GM21825 (cell line): ENCODE data around the gene CBR3.

Experiments
- ATAC-seq: cut with Tn5 transposase; IDR thresholded peaks from one replicate; pipeline ENCODE4 v1.9.1; 2021; ENCODE audit warnings: mild to moderate bottlenecking, moderate library complexity; ENCODE audit not compliant: unreplicated experiment

The CBR3 gene

DNA sequence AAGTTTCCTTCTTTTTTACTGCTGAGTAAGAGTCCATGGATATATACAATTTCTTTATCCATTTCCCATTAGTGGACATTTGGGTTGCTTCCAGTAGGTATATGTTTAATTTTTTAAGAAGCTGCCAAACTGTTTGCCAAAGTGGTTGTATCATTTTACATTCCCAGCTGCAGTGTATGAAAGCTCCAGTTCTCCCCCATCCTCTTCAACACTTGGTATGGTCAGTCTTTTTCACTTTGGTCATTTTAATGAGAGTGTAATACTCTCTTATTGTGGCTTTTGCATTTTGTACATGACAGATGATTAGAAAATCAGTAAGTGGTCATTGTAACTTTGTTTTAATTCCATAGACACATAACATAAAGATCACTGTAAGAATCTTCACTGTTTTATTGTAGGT lies 44.3 kb downstream of the CBR3 start:
- no peak for ATAC-seq

DNA sequence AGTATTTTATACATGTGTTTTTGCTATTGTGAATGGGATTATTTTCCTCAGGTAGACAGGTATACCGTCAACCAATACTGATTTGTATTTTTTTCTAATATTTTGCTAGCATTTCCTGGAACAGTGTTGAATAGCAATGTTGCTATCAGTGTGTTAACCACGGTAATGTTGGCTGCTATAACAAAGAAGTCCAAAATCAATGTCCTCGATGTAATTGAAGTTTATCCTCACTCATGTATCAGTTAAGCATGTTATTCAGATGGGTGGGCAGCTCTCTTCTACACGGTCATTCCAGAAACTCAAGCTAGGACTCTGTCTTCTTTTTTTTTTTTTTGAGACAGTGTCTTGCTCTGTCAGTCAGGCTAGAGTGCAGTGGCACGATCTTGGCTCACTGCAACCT lies 46.1 kb downstream of the CBR3 start:
- ATAC-seq, result no peak

DNA sequence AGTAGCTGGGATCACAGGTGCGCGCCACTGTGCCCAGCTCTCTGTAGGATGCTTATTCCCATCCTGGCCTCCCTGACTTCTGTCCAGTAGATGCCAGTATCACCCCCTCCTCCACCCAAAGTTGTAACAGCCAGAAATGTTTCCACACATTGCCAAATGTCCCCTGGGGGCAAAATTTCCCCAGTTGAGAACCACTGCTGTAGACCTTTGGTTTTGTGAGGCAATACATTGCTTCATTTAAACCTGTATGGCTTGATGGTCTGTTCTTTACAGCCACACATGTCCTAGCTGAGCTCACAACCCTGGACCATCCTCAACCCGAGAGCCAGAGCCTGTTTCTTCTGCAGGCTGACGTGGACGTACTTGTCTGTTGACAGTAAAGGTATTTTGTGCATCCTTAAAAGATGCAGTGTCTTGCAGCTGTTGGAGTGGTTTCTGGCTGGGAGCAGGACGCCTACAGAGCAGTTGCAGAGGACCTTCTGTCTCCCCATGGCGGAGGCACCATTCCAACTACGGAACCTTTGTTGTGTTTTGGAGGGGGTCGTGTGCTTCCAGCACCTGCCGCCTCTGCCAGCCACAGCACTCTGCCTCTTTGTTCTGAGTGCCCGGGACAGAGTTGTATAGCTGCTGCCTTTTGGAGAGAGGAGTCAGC lies 48.4 kb downstream of the CBR3 start:
- no peak for ATAC-seq

DNA sequence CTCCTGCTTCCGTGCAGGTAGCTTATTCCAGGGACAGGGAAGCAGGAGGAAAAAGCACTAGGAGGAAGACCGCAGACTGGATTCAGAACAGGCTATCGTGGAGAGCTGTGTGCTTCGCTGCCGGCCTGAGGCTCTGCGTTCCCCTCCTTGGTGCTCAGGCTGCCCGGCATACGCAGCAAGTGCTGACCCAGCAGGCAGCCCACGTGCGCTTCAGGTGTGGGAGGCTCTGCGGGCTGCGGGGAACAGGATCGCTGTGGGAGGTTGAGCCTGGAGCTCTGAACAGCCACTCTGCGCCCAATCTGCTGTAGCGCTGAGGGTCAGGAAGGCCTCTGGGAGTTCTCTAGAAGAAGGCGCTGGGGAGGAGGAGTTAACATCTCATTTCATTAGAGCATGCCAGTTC lies 49.7 kb downstream of the CBR3 start:
- ATAC-seq, result no peak

DNA sequence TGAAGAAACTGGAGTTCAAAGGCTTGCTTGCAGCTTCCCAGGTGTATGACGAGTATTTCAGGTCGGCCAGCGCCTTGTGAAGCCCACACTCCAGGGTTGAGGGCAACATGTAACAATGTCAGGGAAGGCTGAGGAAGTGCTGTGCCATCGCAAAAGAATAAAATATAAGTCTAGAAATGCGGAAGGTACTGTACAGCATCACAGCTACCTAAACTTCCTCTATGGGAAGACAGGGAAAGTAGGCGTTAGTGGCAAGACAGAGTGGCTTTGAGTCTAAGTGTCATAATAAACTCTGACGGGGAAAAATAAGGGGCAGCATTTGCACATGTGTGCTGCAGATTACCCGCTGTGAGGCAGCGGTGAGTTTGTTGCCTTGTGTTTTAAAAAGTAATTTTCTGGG lies 50.6 kb downstream of the CBR3 start:
- no peak for ATAC-seq

DNA sequence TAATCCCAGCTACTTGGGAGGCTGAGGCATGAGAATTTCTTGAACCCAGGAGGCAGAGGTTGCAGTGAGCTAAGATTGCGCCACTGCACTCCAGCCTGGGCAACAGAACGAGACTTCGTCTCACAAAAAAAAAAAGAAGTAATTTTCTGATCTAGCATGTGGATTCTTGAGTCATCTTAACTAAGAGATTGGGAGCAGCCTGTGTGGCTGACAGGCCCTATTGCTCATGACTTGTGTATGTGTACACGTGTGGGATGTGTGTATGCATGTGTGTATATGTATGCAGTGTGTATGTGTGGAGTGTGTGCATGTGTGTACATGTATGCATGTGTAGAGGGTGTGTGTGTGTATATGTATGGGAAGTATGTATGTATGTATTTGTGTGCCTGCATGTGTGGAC lies 51.2 kb downstream of the CBR3 start:
- no peak for ATAC-seq

DNA sequence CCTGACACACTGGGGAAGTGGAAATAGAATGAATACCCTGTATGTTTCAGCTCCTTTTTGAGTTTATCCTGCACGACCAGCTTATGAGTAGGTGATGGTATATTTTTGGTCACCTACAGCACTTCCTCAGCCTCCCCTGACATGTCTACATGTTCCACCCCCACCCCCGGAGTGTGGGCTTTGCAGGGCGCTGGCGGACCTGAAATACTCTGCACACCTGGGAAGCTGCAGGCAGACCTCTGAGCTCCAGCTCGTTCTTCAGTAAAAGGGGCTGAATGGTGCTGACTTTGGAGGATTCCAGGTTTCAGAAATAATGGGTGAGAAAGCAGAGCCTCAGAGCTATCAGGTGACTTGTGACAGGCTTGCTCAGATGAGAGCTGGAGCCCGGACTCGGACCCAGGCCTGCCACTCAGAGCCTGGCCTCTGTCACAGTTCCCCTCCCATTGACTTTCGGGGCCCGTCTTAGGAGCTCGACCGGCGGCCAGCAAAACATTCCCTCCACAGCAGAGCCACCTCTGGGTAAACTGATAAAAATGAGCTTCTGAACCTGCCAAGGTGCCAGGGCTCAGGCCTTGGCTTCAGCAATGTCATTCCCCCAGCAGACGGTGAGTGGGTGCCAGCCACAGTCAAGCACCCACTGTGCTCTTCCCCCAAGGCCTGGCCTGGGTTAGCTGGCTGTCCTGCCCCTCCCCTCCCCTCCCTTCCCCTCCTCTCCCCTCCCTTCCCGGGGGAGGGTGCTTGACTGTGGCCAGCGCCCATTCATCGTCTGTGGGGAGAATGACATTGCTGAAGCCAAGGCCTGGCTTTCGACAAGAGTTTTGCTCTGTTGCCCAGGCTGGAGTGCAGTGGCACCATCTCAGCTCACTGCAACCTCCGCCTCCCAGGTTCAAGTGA lies 51.9 kb downstream of the CBR3 start:
- no peak for ATAC-seq

DNA sequence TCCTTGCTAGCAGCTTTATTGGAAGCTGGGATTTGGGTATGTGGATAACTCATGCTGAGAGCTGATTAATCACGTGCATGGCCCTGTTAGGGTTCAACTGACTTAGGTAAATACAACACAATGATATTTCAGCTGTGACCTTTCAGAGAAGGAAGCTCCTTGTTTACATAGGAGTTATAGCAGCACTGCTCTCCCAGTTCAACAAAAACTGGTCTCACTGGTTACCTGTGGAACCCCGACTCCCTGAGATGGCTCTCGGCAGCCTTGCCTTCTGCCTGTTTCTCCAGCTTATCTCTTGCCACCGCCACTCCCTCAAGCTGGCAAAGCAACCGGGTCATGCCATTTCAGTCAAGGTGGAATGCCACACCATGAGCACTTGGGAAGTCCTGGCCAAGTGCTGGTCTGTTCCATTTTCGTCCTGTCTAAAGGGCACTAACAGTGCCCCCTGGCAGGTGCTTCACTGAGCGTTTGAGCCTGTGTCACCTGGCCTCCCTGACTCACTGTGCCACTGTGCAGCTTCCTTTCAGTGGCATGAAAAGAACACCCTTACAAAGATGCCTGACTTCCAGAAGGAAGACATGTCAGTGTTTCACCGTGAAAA lies 53.3 kb downstream of the CBR3 start:
- ATAC-seq, result no peak

DNA sequence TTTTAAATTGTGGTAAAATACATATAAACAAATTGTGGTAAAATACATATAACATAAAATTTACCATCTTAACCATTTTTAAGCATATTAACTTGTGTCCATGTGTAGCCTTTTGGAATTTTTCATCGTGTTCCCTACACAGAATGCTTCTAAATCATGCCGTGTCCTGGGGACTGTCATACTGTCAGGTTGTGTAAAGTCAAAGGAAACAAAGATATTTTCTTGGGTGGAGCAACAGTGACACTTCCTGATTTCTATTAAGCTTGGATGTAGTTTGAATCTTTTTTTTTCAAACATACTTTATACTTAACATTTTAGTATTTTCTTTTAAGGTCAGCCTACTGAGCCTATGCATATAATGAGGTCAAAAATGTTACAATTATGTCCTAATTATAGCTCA lies 54.1 kb downstream of the CBR3 start:
- no peak for ATAC-seq

DNA sequence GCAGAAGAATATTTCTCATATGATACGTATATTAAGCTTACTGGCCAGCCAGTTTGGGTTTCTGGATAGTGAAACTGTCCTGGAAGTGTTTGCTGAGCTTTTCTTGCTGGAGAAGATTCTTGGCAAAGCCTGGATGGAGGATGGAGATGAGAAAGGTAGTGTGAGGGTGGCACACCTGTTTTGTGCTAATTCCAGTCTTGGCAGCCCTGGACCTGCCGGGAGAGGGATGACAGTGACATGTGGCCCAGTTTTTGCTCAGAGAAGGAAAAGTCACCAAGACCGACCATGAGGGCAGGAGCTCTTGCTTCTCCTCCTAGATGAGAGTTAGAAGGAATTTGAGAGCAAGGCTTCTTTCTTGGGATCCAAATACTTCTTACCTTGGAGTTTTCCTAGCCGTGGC lies 55.9 kb downstream of the CBR3 start:
- ATAC-seq, result no peak

DNA sequence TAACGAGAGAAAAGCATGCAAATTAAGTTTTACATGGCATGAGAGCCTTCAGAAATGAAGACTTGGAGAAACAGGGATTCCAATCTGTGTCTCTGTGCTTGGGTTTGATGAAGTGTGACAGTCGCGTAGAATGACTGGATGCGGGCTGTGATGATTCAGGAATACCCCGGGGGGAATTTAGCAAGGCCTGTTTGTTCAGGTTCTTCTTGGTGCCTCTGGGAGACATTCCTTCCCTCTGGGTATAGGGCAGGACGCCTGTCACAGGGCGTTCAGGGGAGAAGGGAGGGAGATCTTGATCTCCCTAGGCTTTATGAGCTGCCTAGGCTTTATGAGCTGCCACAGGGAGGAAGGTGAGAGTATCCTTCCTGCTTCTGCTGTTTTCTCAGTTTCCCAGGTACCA lies 58.3 kb downstream of the CBR3 start:
- ATAC-seq, result no peak

DNA sequence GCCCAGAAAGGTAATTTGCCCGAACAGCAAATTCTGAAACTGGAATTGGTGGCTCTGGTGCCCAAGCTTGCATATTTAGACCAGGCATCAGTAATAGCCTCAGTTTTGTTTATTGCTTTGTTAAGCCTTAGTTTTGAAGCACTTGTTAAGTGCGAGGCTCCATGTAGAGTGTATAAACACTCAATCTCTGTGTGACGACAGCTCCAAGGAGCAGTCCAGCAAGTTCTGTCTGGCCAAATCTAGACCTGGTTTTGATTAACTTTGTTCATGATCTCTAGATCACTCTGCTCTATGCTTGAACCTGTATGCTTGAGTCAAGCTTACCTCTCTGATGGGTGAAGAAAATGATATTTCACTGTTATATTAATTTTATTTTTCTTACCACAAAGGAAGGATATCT lies 59.1 kb downstream of the CBR3 start:
- ATAC-seq, result no peak

DNA sequence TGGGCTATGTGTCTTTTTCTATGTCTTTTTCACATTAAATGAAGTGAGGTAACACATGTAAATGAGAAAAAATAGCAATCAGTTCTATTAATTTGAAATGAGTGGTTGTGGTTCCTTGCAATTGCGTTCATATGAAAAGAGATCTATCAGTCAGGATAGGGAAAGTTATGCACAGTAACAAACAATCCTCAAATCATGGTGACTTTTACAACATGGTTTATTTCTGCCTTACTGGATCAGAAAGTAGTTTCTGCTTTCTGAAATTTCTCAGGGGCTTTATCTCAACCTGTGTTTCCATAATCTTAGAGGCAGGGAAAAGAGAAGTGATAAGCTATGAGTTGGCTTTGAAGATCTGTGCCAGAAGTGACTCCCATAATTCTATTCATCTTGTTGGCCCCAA lies 60.7 kb downstream of the CBR3 start:
- no peak for ATAC-seq
